Stimulated activated naive CD8-positive, alpha-beta T cell treated with anti-CD3 and anti-CD28 coated beads, Interleukin-15, amount 100 ng/mL, for 72 hours (primary cell): ENCODE results near the gene FKBP4.

Experiments used
- ATAC-seq: fragments of 150-1000 bp; cut with Tn5 transposase; 2 replicates; pipeline ENCODE4 v1.10.0; 2021; ENCODE audit warnings: mild to moderate bottlenecking, moderate library complexity
- DNase-seq, 2 donors: peaks; one replicate each; pipeline ENCODE4 v3.0.0; 2021 to 2022
- H3K27ac Mint-ChIP-seq, 2 donors: one replicate each; pipeline ENCODE4 v1.8.0; 2022; ENCODE audit warnings: mild to moderate bottlenecking in 2 of 2, mixed read lengths in 2 of 2, moderate library complexity in 2 of 2
- H3K27me3 Mint-ChIP-seq: one replicate; pipeline ENCODE4 v1.8.0; 2022; ENCODE audit warnings: mixed read lengths
- H3K4me1 Mint-ChIP-seq: one replicate; pipeline ENCODE4 v1.8.0; 2022; ENCODE audit warnings: mild to moderate bottlenecking, mixed read lengths
- H3K4me3 Mint-ChIP-seq, 2 donors: one replicate each; pipeline ENCODE4 v1.8.0; 2022; ENCODE audit warnings: mild to moderate bottlenecking in 2 of 2, mixed read lengths in 2 of 2, moderate library complexity in 1 of 2
- H3K9me3 Mint-ChIP-seq, 2 donors: one replicate each; pipeline ENCODE4 v1.8.0; 2022; ENCODE audit warnings: mixed read lengths in 2 of 2

FKBP4 gene

GRCh38 chr12:2823483-2823882, 28.7 kb downstream of the FKBP4 start:
- no peaks in the 10 kb centered on the region for H3K4me1 Mint-ChIP-seq
- DNase-seq (no peak), ATAC-seq (no peak)
- H3K27ac Mint-ChIP-seq: peak overlapping the region in 1 of 2 donors; percentile 64
- H3K4me3 Mint-ChIP-seq: no peak overlapping the region
- H3K27me3 Mint-ChIP-seq: no peaks in the 10 kb centered on the region
- H3K9me3 Mint-ChIP-seq: no peaks in the 10 kb centered on the region

- ATAC-seq: no peak
- H3K27ac Mint-ChIP-seq: no peak overlapping the region
These were observed 29.8 kb downstream of the FKBP4 start for GRCh38 chr12:2824541-2824940.

GRCh38 chr12:2825132-2825531, 30.4 kb downstream of the FKBP4 start:
- ATAC-seq: no peak
- no peaks in the 10 kb centered on the region for H3K27me3 Mint-ChIP-seq
- no peaks in the 10 kb centered on the region for H3K4me1 Mint-ChIP-seq
- H3K4me3 Mint-ChIP-seq: no peak overlapping the region
- no peaks in the 10 kb centered on the region for H3K9me3 Mint-ChIP-seq
- no peak for DNase-seq
- H3K27ac Mint-ChIP-seq: no peak overlapping the region

More at GRCh38 chr12:2824541-2824940, 29.8 kb downstream of the FKBP4 start:
- no peaks in the 10 kb centered on the region for H3K4me1 Mint-ChIP-seq
- H3K4me3 Mint-ChIP-seq: no peak overlapping the region
- no peaks in the 10 kb centered on the region for H3K9me3 Mint-ChIP-seq
- no peaks in the 10 kb centered on the region for H3K27me3 Mint-ChIP-seq
- no peak for DNase-seq

- Mint-ChIP-seq H3K27ac (no peak overlapping the region), H3K4me3 (no peak overlapping the region), H3K4me1 (no peaks in the 10 kb centered on the region), H3K9me3 (no peaks in the 10 kb centered on the region), H3K27me3 (no peaks in the 10 kb centered on the region)
- no peak for DNase-seq
- ATAC-seq: no peak
These were observed 31.3 kb downstream of the FKBP4 start for GRCh38 chr12:2826036-2826435.

GRCh38 chr12:2826721-2827515, 32.1 kb downstream of the FKBP4 start:
- Mint-ChIP-seq H3K27me3 (no peaks in the 10 kb centered on the region), H3K4me1 (no peaks in the 10 kb centered on the region), H3K27ac (peak overlapping the region in 1 of 2 donors; percentile 75), H3K9me3 (no peaks in the 10 kb centered on the region), H3K4me3 (no peak overlapping the region)
- ATAC-seq (no peak), DNase-seq (no peak)

- DNase-seq (no peak), ATAC-seq (no peak)
- Mint-ChIP-seq H3K9me3 (no peaks in the 10 kb centered on the region), H3K27me3 (no peaks in the 10 kb centered on the region), H3K27ac (no peak overlapping the region), H3K4me3 (no peak overlapping the region), H3K4me1 (peaks cover 4% of the 10 kb centered on the region)
These were observed 34.5 kb downstream of the FKBP4 start for GRCh38 chr12:2829275-2829674.

- peak overlapping the region; percentile 19 to 87 for H3K27ac Mint-ChIP-seq
- H3K27me3 Mint-ChIP-seq: no peaks in the 10 kb centered on the region
- H3K4me3 Mint-ChIP-seq: no peak overlapping the region
- H3K4me1 Mint-ChIP-seq: peaks cover 16% of the 10 kb centered on the region
- ATAC-seq (no peak), DNase-seq (no peak)
- H3K9me3 Mint-ChIP-seq: no peaks in the 10 kb centered on the region
These were observed 37.9 kb downstream of the FKBP4 start for GRCh38 chr12:2832550-2833127.

- Mint-ChIP-seq H3K4me3 (no peak overlapping the region), H3K27ac (peak overlapping the region in 1 of 2 donors; percentile 46), H3K9me3 (no peaks in the 10 kb centered on the region), H3K27me3 (no peaks in the 10 kb centered on the region), H3K4me1 (peaks cover 16% of the 10 kb centered on the region)
- no peak for DNase-seq
- no peak for ATAC-seq
These were observed 38.6 kb downstream of the FKBP4 start for GRCh38 chr12:2833327-2833726.

GRCh38 chr12:2833810-2834209, 39.0 kb downstream of the FKBP4 start:
- H3K9me3 Mint-ChIP-seq: no peaks in the 10 kb centered on the region
- peaks cover 16% of the 10 kb centered on the region for H3K4me1 Mint-ChIP-seq
- no peaks in the 10 kb centered on the region for H3K27me3 Mint-ChIP-seq
- no peak overlapping the region for H3K4me3 Mint-ChIP-seq
- ATAC-seq (no peak), DNase-seq (no peak)
- H3K27ac Mint-ChIP-seq: peak overlapping the region in 1 of 2 donors; percentile 86

GRCh38 chr12:2834581-2835491, 40.1 kb downstream of the FKBP4 start, which contains the start of gene NRIP2:
Gene NRIP2 (minus strand): TSS chr12:2835035. CDS start chr12:2834983, 52 bp downstream.
- DNase-seq: no peak
- Mint-ChIP-seq H3K27ac (peak within 1 kb of the TSS; percentile 83 to 86), H3K4me1 (peaks cover 16% of the 10 kb centered on the region), H3K9me3 (no peaks in the 10 kb centered on the region), H3K27me3 (no peaks in the 10 kb centered on the region), H3K4me3 (no peak within 1 kb of the TSS)
- no peak for ATAC-seq

GRCh38 chr12:2835691-2836403, 41.1 kb downstream of the FKBP4 start:
- H3K27me3 Mint-ChIP-seq: no peaks in the 10 kb centered on the region
- H3K27ac Mint-ChIP-seq: peak overlapping the region in 1 of 2 donors; percentile 83
- DNase-seq (no peak), ATAC-seq (no peak)
- no peak overlapping the region for H3K4me3 Mint-ChIP-seq
- no peaks in the 10 kb centered on the region for H3K9me3 Mint-ChIP-seq
- H3K4me1 Mint-ChIP-seq: peaks cover 16% of the 10 kb centered on the region

- H3K27me3 Mint-ChIP-seq: no peaks in the 10 kb centered on the region
- H3K4me1 Mint-ChIP-seq: peaks cover 16% of the 10 kb centered on the region
- H3K27ac Mint-ChIP-seq: no peak overlapping the region
- DNase-seq (no peak), ATAC-seq (no peak)
- H3K4me3 Mint-ChIP-seq: no peak overlapping the region
- H3K9me3 Mint-ChIP-seq: no peaks in the 10 kb centered on the region
These were observed 41.8 kb downstream of the FKBP4 start for GRCh38 chr12:2836574-2836973.

- DNase-seq (no peak), ATAC-seq (no peak)
- no peaks in the 10 kb centered on the region for H3K9me3 Mint-ChIP-seq
- H3K27ac Mint-ChIP-seq: no peak overlapping the region
- no peaks in the 10 kb centered on the region for H3K4me1 Mint-ChIP-seq
- H3K4me3 Mint-ChIP-seq: no peak overlapping the region
- H3K27me3 Mint-ChIP-seq: no peaks in the 10 kb centered on the region
These were observed 46.4 kb downstream of the FKBP4 start for GRCh38 chr12:2841056-2841650.

GRCh38 chr12:2842948-2843347, 48.2 kb downstream of the FKBP4 start:
- Mint-ChIP-seq H3K27ac (no peak overlapping the region), H3K4me1 (no peaks in the 10 kb centered on the region), H3K4me3 (no peak overlapping the region), H3K9me3 (no peaks in the 10 kb centered on the region), H3K27me3 (no peaks in the 10 kb centered on the region)
- no peak for ATAC-seq
- no peak for DNase-seq

- no peaks in the 10 kb centered on the region for H3K9me3 Mint-ChIP-seq
- H3K27me3 Mint-ChIP-seq: no peaks in the 10 kb centered on the region
- DNase-seq: no peak
- no peak for ATAC-seq
- H3K4me3 Mint-ChIP-seq: no peak overlapping the region
- peak overlapping the region; percentile 69 to 84 for H3K27ac Mint-ChIP-seq
- peaks cover 5% of the 10 kb centered on the region for H3K4me1 Mint-ChIP-seq
These were observed 50.0 kb downstream of the FKBP4 start for GRCh38 chr12:2844786-2845185.
